SK-N-MC (cell line): ENCODE data around the gene P4HA2.

Experiments used
- EZH2 ChIP-seq: fragments of 200-600 bp; sonication (generic); IDR thresholded peaks from one replicate; pipeline ENCODE4 v1.6.1; 2017; ENCODE audit warnings: antibody characterized with exemption
- POLR2AphosphoS5 ChIP-seq: IDR thresholded peaks from 2 replicates; pipeline ENCODE4 v1.6.1; 2012; ENCODE audit warnings: mild to moderate bottlenecking, low read depth, low read length, borderline replicate concordance

DNA sequence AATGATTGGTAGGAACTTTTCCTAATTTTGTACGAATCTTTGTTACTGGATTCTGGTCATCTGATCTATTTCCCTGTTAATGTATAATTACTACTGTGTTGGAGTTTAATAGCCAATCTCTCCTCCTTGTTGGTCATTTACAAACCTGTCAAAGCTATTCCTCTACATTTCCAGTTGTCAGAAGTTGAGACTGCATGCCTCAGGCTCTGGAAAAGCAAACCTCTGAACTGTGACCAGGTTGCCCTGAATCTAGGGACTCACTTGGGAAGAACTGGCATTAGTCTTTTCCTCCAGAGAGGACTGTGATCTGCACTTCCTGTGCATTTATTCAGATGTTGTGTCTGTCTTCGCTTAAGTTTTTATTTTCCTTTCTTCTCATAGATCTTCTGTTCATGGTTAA is 46.0 kb upstream of the P4HA2 start:
- TF ChIP-seq EZH2 (no peak), POLR2AphosphoS5 (no peak)
